HT1080 (cell line): ENCODE results near the gene NHLRC2. TPM values are rescaled to one million over a fixed set of nuclear protein-coding genes. Genes with fewer than 3 reads are reported as not detected.

Source experiments
- DNase-seq: peaks from one replicate; pipeline ENCODE4 v3.0.0-alpha.2; 2015; ENCODE audit warnings: low read depth
- total RNA-seq: library from RNA; depleted of rRNA; stranded (reverse); fragments of >200 nt; shearing (Covaris generic); gene quantifications from 2 replicates; pipeline ENCODE4 v1.2.3, GENCODE V29; 2014

NHLRC2 gene
- total RNA-seq, 1 experiment from 2014 or later: 28.0 TPM

- DNase-seq: no peak
These were observed 4.8 kb downstream of the NHLRC2 start for GRCh38 chr10:113859261-113859660.

DNA sequence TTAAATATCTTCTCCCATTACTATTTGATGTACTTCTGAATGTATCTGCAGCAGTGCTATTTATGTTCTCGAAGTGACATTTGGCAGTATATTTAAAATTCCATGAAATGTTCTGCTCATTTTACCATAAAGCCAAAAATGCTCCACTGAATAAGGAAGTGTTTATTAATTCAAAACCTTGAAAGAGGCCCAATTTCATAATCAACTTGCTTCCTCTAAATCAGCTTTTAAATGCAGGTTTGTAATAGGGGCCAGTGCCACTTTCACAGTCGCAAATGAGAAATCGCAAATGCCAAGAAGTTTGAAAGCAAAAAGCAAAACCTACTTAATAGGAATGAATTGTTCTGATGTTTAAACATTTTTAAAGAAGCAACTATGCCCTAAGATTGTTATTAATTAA is 11.4 kb downstream of the NHLRC2 start:
- DNase-seq: no peak

DNA sequence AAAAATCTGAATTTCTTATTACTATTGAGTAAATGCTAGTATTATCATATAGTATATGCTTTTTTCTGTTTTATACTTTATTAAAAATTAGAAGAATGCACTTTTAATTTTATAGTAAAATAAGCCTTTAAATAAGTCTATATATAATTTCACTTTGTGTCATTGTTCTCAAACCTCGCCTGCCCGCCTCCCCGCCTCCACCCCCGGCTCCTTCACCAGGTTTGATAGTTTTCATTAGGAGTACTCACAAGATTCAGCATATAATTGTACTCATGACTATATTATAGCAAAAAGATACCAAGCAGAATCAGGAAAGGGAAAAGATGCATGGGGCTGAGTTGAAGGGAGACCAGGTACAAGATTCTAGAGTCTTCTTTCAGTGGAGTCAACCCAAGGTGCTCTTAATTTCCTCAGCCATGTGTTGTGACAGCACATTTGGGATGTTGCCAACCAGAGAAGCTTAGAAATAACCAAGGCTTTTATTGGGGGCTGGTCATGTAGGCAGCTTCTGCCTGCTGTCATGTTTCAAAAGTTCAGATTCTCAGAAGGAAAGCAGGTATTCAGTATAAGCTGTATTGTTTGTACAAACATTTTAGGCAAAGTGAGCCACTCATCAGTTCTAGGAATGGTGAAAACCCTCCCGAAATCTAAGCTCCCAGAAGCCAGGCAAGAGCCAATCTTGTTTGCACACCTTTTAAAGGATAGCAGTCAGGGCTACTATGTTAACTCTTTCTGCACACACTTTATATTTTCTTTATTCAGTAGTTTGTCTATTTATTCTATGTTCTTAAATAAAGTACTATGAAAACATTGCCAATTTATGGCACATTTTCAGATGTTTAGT is 12.3 kb downstream of the NHLRC2 start:
- no peak for DNase-seq

DNA sequence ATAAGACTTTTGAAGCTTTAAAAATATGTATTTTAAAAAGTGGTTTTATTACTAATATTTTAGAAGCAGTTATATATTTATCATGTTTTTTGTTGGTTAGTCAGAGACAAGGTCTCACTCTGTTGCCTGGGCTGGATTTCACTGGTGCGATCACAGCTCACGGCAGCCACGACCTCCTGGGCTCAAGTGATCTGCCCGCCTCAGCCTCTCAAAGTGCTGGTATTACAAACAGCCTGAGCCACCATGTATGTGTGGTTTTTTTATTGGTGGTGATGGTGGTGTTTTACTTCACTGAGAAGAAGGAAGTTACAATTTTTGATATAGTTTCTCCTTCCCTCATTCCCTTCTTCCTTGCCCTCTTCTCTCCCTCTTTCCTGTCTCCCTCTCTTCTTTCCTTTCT is 13.4 kb downstream of the NHLRC2 start:
- no peak for DNase-seq

GRCh38 chr10:113869789-113870188 is 15.3 kb downstream of the NHLRC2 start:
- no peak for DNase-seq

GRCh38 chr10:113872139-113873030 is 17.9 kb downstream of the NHLRC2 start:
- no peak for DNase-seq

- DNase-seq: no peak
These were observed 20.8 kb downstream of the NHLRC2 start for GRCh38 chr10:113875212-113875611.

- DNase-seq: no peak
These were observed 22.0 kb downstream of the NHLRC2 start for GRCh38 chr10:113876461-113876860.

DNA sequence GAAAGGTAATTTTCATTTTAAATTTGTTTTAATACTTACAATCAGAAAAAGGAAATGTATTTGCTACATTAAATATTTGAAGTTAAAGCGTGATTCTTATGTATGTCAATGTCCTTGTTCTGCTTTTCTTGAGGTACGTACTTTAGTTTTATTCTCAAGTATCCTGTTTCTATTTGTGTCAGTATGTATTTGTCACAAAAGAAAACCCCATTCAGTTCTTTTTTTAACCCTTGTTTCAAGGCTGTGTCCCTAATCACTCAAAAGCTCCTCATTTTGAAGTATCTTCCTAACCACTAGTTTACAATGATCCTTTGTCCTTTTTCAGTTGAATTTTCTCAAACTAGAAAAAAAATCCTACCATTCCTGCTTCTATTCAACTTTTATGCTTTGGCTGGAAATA is 25.2 kb downstream of the NHLRC2 start:
- DNase-seq: no peak

- DNase-seq: peak; percentile 55
These were observed 25.8 kb downstream of the NHLRC2 start for GRCh38 chr10:113880236-113880635.

GRCh38 chr10:113882240-113882639 is 27.8 kb downstream of the NHLRC2 start:
- peak; percentile 22 for DNase-seq

DNA sequence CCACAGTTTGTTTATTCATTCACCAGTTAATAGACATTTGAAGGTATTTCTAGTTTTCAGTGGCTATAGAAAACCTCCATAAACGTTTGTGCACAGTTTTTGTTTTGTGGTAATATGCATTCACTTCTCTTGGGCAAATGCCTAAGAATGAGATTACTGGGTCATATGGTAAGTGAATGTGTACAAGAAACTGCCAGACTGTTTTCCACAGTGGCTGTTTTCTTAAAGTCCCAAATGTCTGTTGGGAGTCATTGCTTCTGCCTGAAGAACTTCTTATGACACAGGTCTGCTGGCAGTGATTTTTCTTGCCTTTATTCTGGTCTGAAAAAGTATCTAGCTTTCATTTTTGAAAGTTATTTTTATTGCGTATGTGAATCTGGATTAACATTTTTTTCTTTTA is 35.5 kb downstream of the NHLRC2 start:
- DNase-seq: no peak

- no peak for DNase-seq
These were observed 36.3 kb downstream of the NHLRC2 start for GRCh38 chr10:113890769-113891168.

DNA sequence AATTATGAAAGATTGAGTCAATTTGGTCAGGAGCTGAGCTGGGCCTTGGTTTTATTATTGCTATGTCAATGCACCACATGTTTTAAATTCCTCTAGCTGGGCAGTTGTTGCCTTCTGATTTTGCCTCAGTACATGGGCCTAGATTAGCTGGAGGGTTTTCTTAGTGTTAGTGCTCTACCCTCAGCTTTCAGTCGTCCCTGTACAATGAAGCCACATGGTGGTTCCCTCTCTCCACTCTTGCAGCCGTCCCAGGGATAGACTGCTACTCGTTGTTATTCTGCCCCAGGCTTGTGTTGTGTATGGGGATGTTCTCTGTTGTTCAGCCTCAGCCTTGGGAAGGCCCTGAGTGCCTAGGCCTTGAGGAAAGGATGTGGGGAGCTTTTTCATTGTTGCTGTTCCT is 37.0 kb downstream of the NHLRC2 start:
- DNase-seq: no peak

DNA sequence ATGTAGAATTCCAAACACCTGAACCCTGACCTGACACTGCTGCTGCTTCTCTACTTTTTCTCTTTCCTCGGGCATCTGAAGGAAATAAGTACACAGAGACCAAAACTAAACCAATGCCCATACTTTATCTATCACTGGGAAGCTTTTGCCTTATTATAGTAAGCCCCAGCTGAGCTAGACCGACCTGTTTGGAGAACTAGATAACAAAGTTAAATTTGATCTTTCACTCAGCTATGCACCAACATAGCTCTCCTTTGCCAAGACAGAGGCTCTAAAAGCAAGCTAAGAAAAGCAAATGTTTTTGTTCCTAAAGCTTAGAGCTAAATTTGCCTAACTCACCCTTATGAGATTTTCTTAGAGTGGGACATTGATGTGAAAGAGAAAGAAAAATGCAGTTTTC is 39.1 kb downstream of the NHLRC2 start:
- no peak for DNase-seq

- DNase-seq: no peak
These were observed 40.1 kb downstream of the NHLRC2 start for GRCh38 chr10:113894581-113894980.

DNA sequence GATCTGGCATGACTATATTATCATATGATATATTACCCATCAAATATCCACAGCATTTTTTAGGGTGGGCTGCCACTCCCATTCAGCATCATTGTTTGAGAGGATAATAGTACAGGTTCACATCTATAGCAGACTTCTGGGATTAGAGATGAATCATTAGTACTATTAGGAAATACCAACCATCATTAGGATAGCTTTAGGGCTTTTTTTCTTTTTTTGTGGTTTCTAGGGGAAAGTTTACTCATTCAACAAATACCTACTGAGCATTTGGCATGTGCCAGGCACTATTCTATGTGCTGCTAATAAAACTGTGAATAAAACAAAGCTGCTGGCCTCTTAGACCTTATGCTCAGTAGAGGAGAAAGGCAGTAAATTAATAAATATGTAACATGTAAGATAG is 40.6 kb downstream of the NHLRC2 start:
- DNase-seq: peak; percentile 66

DNA sequence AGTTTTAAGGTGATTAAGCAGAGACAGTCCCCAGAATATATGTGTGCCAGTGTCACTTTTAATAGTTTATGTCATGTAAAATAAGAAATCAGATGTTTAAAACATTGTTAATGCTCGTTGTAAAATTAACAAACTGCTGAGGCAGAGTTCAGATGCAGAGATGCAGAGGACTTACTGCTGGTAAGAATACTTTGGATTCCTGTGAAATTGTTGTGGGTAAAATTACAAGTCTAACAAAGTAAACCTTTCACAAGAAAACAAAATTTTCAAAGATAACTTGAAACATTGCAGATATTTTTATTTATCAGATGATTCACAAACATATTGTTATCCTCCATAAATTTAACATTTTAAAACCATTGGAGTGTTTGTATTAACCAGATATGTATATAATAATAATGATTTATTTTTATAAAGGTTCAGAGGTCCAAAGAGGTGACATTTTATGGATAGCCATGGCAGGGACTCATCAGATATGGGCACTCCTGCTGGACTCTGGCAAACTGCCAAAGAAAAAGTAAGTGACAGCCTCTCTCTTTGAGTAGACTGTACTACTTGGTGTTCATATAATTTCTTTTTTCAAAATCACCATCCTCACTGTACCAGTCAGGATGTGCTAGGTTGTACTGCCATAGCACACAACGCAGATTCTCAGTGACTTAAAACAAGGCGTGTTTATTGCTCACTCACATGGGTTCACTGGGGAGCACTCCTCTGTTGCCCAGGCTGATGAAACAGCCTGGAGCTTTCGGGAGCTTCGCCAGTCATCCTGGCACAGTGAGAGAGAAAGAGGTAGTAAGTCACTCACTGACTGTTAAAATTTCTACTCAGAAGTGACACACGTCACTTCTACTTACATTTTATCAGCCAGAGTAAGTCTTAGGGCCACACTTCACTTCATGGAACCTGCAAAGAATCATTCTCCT is 43.5 kb downstream of the NHLRC2 start:
- no peak for DNase-seq

DNA sequence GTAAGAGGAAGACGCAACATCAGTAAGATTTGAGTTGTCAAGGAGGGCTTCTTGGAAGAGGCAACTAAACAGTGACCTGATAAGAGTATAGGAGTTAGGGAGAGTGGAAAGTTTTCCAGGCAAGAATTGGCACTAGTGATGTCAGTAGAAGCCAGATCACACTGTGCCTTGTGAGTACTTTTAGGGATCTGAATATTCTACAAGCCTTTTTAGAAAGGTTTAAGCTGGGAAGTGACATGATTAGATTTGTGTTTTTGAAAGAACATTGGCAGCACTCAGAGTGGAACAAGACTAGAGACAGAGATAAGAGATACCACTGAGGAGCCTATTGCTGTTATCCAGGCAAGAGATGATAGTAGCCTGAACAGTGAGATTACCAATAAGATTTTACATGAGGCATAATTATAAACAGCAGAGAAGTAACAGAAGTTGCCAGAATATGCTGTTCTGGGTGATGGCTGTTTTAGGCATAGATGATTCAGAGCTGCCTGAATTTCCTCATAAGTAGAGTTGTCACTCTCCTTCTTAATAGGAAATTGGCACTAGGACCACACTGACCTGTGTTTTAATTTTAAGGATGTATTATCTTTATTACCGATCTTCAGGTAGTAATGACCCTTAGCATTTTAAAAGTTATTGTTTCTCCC is 45.6 kb downstream of the NHLRC2 start:
- DNase-seq: no peak

DNA sequence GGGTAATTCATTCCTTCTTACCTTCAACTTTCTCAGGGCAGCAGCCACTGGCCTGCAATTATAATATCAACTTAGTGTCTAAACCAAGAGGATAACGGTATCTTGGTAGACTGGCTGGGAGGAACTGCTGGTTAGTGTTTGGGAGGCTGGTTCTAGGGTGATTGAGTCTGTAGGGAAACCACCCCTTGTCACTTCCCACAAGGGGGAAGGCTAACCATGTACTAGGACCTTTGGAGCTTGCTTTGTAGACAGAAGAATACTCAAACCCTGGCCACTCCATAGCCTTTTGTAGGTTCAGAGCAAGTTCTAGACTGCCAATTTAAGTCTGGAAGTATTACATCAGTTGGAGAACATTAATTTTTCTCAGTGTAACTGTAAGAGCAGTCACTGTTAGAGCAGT is 51.3 kb downstream of the NHLRC2 start:
- DNase-seq: no peak

GRCh38 chr10:113907166-113907565 is 52.7 kb downstream of the NHLRC2 start:
- DNase-seq: peak; percentile 43
